HFFc6 (cell line): ENCODE data around the gene ZNF276. TPM values are rescaled to one million over a fixed set of nuclear protein-coding genes. Genes with fewer than 3 reads are reported as not detected.

Experiments used
- DNase-seq: peaks from one replicate; pipeline ENCODE4 v3.0.0-alpha.2; 2018
- H3K27ac Mint-ChIP-seq: 2 replicates; pipeline ENCODE4 v1.8.0; 2020; ENCODE audit warnings: mild to moderate bottlenecking, mixed read lengths
- H3K27me3 Mint-ChIP-seq: 2 replicates; pipeline ENCODE4 v1.8.0; 2021; ENCODE audit warnings: mild to moderate bottlenecking, moderate library complexity, mixed read lengths; ENCODE audit not compliant: insufficient read depth
- H3K36me3 Mint-ChIP-seq: 2 replicates; pipeline ENCODE4 v1.8.0; 2021; ENCODE audit warnings: low read depth, mixed read lengths
- H3K4me1 Mint-ChIP-seq: 2 replicates; pipeline ENCODE4 v1.8.0; 2020; ENCODE audit warnings: low read depth, mixed read lengths
- H3K4me3 Mint-ChIP-seq: 2 replicates; pipeline ENCODE4 v1.8.0; 2020; ENCODE audit warnings: mild to moderate bottlenecking, moderate library complexity, mixed read lengths
- H3K9me3 Mint-ChIP-seq: 2 replicates; pipeline ENCODE4 v1.8.0; 2020; ENCODE audit warnings: mild to moderate bottlenecking, mixed read lengths
- total RNA-seq, 6 experiments: library from RNA; stranded (reverse); fragmentation: NEBNext Ultra II Directional; extraction: Animal tissue kit (Norgen Biotek cat#: 25700); gene quantifications; 2 replicates in 1 of 6; 3 replicates in 5 of 6; pipeline ENCODE4 v1.2.3, GENCODE V29; 2021
- TF ChIP-seq, protein P1 (sequence below): fragments of 200-600 bp; sonication (generic); IDR thresholded peaks from 2 replicates; pipeline ENCODE4 v1.5.0; 2021; ENCODE audit warnings: antibody characterized with exemption, mild to moderate bottlenecking

Gene ZNF276
- total RNA-seq, 6 experiments from 2014 or later: 7.8 to 16.7 (median 9.7) TPM

DNA sequence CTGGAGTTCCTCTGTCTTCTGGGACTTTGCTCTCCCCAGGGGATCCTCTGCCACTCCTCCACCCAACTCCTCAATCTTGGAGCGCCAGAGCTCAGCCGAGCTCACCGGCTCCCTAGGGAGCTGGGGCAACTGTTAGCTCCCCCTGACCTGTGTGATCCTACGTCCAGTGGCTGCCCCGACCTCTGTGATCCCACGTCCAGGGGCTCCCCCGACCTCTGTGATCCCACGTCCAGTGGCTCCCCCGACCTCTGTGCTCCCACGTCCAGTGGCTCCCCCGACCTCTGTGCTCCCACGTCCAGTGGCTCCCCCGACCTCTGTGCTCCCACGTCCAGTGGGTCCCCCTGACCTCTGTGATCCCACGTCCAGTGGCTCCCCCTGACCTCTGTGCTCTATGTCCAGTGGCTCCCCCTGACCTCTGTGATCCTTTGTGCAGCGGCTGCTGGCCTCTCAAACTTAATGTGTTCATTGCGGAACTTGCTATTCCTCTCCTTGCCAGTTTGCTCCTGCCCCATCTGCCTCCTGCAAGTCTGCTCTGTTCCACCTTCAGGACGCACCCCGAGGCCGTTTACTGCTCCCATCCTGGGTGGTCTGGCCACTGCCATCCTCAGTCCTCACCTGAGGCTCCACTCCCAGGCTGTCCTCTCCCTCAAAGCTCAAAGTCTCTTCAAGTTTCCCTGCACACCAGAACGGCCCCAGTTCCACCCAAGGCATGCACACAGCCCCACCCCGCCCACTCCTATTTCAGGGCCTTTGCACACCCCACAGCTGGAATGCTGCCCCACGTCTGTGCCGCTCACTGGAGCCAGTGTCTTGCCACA is 3.4 kb upstream of the ZNF276 start:
- Mint-ChIP-seq H3K4me3 (no peak overlapping the region), H3K9me3 (no peaks in the 10 kb centered on the region), H3K4me1 (peaks cover 30% of the 10 kb centered on the region), H3K36me3 (peaks cover 5% of the 10 kb centered on the region), H3K27me3 (no peaks in the 10 kb centered on the region), H3K27ac (peak overlapping the region; percentile 92)
- TF ChIP-seq, protein P1, sequence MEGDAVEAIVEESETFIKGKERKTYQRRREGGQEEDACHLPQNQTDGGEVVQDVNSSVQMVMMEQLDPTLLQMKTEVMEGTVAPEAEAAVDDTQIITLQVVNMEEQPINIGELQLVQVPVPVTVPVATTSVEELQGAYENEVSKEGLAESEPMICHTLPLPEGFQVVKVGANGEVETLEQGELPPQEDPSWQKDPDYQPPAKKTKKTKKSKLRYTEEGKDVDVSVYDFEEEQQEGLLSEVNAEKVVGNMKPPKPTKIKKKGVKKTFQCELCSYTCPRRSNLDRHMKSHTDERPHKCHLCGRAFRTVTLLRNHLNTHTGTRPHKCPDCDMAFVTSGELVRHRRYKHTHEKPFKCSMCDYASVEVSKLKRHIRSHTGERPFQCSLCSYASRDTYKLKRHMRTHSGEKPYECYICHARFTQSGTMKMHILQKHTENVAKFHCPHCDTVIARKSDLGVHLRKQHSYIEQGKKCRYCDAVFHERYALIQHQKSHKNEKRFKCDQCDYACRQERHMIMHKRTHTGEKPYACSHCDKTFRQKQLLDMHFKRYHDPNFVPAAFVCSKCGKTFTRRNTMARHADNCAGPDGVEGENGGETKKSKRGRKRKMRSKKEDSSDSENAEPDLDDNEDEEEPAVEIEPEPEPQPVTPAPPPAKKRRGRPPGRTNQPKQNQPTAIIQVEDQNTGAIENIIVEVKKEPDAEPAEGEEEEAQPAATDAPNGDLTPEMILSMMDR: no peak
- no peak for DNase-seq

DNA sequence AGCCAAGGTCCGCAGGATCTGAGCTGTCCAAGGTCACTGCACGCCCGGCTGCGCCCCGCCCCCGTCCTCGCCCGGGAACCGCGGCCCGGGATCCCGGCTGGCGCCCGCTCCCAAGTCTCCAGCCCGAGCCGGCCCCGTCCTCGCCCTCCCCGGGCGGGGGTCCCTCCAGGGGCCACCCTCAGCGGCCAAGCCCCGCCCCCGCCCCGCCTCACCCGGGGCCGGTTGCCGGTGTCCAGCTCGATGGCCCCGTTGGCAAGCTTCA is 855 bp upstream of the ZNF276 start:
- peak overlapping the region; percentile 91 for H3K4me3 Mint-ChIP-seq
- H3K4me1 Mint-ChIP-seq: peaks cover 33% of the 10 kb centered on the region
- no peak for DNase-seq
- H3K36me3 Mint-ChIP-seq: no peaks in the 10 kb centered on the region; the same call in none of the 2 replicates
- H3K27ac Mint-ChIP-seq: peak overlapping the region; percentile 92
- H3K9me3 Mint-ChIP-seq: no peaks in the 10 kb centered on the region
- H3K27me3 Mint-ChIP-seq: peaks cover 1% of the 10 kb centered on the region; the same call in 1 of the 2 replicates
- TF ChIP-seq, protein P1: no peak

- Mint-ChIP-seq H3K36me3 (no peaks in the 10 kb centered on the region; the same call in none of the 2 replicates), H3K27me3 (peaks cover 1% of the 10 kb centered on the region; the same call in 1 of the 2 replicates), H3K27ac (peak overlapping the region; percentile 45; the same call in 1 of the 2 replicates), H3K4me3 (peak overlapping the region; percentile 83), H3K4me1 (peaks cover 33% of the 10 kb centered on the region), H3K9me3 (no peaks in the 10 kb centered on the region)
- TF ChIP-seq, protein P1: no peak
- DNase-seq: peak; percentile 49
Measured at GRCh38 chr16:89721546-89722391, 432 bp downstream of the ZNF276 start.

DNA sequence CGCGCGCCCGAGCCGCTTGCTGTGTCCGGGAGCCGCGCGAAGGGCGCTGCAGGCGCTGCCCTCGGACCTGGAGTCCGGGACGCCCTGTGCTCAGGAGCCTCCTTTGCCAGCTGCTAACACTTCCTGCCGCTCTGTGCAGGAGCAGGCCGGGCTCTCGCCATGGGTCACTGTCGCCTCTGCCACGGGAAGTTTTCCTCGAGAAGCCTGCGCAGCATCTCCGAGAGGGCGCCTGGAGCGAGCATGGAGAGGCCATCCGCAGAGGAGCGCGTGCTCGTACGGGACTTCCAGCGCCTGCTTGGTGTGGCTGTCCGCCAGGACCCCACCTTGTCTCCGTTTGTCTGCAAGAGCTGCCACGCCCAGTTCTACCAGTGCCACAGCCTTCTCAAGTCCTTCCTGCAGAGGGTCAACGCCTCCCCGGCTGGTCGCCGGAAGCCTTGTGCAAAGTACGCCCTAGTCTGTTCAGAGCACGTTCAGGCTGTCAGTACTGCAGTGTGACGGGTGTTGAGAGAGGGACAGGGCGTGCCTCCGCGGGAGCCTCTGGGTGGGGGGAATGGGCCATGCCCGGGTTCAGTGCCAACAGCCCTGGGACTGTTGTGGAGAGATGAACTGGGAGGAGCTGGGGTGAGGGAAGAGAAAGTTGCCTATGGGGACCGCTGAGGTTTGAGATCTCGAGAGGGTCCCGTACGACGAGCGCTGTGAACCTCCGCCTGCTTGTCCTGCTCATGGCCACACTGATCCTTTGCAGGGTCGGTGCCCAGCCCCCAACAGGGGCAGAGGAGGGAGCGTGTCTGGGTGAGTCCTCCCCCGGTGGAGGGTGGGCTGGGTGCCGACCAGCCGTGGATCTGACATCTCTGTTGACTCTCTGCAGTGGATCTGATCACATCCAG is 1.3 kb downstream of the ZNF276 start:
- peaks cover 5% of the 10 kb centered on the region for H3K36me3 Mint-ChIP-seq
- peak overlapping the region; percentile 45; the same call in 1 of the 2 replicates for H3K27ac Mint-ChIP-seq
- peak overlapping the region; percentile 83 for H3K4me3 Mint-ChIP-seq
- peaks cover 1% of the 10 kb centered on the region for H3K27me3 Mint-ChIP-seq
- TF ChIP-seq, protein P1: no peak
- peaks cover 33% of the 10 kb centered on the region for H3K4me1 Mint-ChIP-seq
- DNase-seq: no peak
- H3K9me3 Mint-ChIP-seq: no peaks in the 10 kb centered on the region
